Measurements from ENCODE around the gene FADS1. TPM values are rescaled to one million over a fixed set of nuclear protein-coding genes. Genes with fewer than 3 reads are reported as not detected.

FADS1 gene
- total and polyA plus RNA-seq, 4 experiments from 2014 or later, result 0.70 to 2.2 (median 1.2) TPM

- H3K27me3 ChIP-seq (ENCODE audit: insufficient read depth, low read length), result peaks cover 10% of the 10 kb centered on the region
- ChIA-PET POLR2A (ENCODE audit: partially characterized antibody) (interaction anchor here (1.3 to 4.1 kb wide), 4 partner anchors 11 to 150 kb away, joined by 6 to 28 read pairs (median 20); partner anchors contain the start of genes FADS2, FEN1 and TMEM258), CTCF (ENCODE audit: partially characterized antibody) (interaction anchor here (1.4 to 9.4 kb wide), 2 partner anchors 22 to 81 kb away, joined by 4 to 95 read pairs; partner anchors contain the start of genes FEN1 and TMEM258)
- Mint-ChIP-seq H3K27ac (peak overlapping the region in 2 of 7 donors; percentile 68 to 71), H3K4me1 (peaks cover 3 to 18% (median 7%) of the 10 kb centered on the region in 4 donors), H3K36me3 (peaks cover 0 to 4% of the 10 kb centered on the region in 2 donors), H3K27me3 (peaks cover 4 to 18% of the 10 kb centered on the region in 2 donors), H3K9me3 (no peaks in the 10 kb centered on the region), H3K4me3 (peak overlapping the region; percentile 71 to 86 (median 80))
- peaks cover 21% of the 10 kb centered on the region for H3K4me1 ChIP-seq (ENCODE audit: insufficient read depth, low read length)
- DNase-seq, result no peak
- no peak overlapping the region for H3K4me3 ChIP-seq (ENCODE audit: low read length in 2 of 2)
- no peaks in the 10 kb centered on the region for H3K9me3 ChIP-seq (ENCODE audit: control insufficient read depth in 1 of 2, low read length in 2 of 2)
- intact Hi-C loops (cut with micrococcal nuclease), result loop anchor here (2.0 to 5.0 kb wide), 2 partner anchors 25 to 75 kb away; partner anchors contain the start of genes FADS3, FEN1 and TMEM258
- no peaks in the 10 kb centered on the region for H3K36me3 ChIP-seq (ENCODE audit: insufficient read depth, low read length)
- no peak overlapping the region for H3K27ac ChIP-seq (ENCODE audit: low read depth, low read length)
Measured at GRCh38 chr11:61817471-61818202, 834 bp upstream of the FADS1 start.

GRCh38 chr11:61815790-61816735 is 740 bp downstream of the FADS1 start:
- Mint-ChIP-seq H3K4me3 (peak overlapping the region; percentile 84 to 97 (median 92)), H3K9me3 (no peaks in the 10 kb centered on the region), H3K4me1 (peaks cover 3 to 18% (median 7%) of the 10 kb centered on the region in 4 donors), H3K27me3 (peaks cover 4 to 19% of the 10 kb centered on the region in 2 donors), H3K36me3 (peaks cover 0 to 4% of the 10 kb centered on the region in 2 donors), H3K27ac (peak overlapping the region; percentile 5 to 96 (median 83))
- peaks cover 21% of the 10 kb centered on the region for H3K4me1 ChIP-seq (ENCODE audit: insufficient read depth, low read length)
- no peaks in the 10 kb centered on the region for H3K9me3 ChIP-seq (ENCODE audit: control insufficient read depth in 1 of 2, low read length in 2 of 2)
- H3K27me3 ChIP-seq (ENCODE audit: insufficient read depth, low read length), result peaks cover 10% of the 10 kb centered on the region
- no peaks in the 10 kb centered on the region for H3K36me3 ChIP-seq (ENCODE audit: insufficient read depth, low read length)
- peak; percentile 38 to 71 (median 58) for DNase-seq
- CTCF ChIA-PET (ENCODE audit: partially characterized antibody), result interaction anchor here (1.0 to 9.4 kb wide), 9 partner anchors 9 to 292 kb away, joined by 3 to 95 read pairs (median 8); partner anchors contain the start of genes FEN1 and TMEM258
- H3K4me3 ChIP-seq (ENCODE audit: low read length in 2 of 2), result peak overlapping the region; percentile 73 to 77
- POLR2A ChIA-PET (ENCODE audit: partially characterized antibody), result interaction anchor here (0.7 to 4.1 kb wide), 10 partner anchors 12 to 308 kb away, joined by 3 to 28 read pairs (median 12); partner anchors contain the start of genes FADS2, FEN1, FTH1 and INCENP
- intact Hi-C loops (cut with micrococcal nuclease), result loop anchor here (1.0 to 5.0 kb wide), 3 partner anchors 19 to 76 kb away; partner anchors contain the start of genes FADS3, FEN1 and TMEM258
- H3K27ac ChIP-seq (ENCODE audit: low read depth, low read length), result peak overlapping the region; percentile 34

GRCh38 chr11:61814958-61815789 is 1.6 kb downstream of the FADS1 start:
- H3K4me3 ChIP-seq (ENCODE audit: low read length in 2 of 2), result peak overlapping the region; percentile 73 to 77
- H3K36me3 Mint-ChIP-seq, result peaks cover 0 to 4% of the 10 kb centered on the region in 2 donors
- no peaks in the 10 kb centered on the region for H3K9me3 Mint-ChIP-seq

GRCh38 chr11:61814247-61814957 is 2.4 kb downstream of the FADS1 start:
- Mint-ChIP-seq H3K4me1 (peaks cover 3 to 18% (median 7%) of the 10 kb centered on the region in 4 donors), H3K4me3 (peak overlapping the region; percentile 81 to 97 (median 92)), H3K27me3 (peaks cover 4 to 19% of the 10 kb centered on the region in 2 donors), H3K9me3 (no peaks in the 10 kb centered on the region), H3K36me3 (peaks cover 0 to 4% of the 10 kb centered on the region in 2 donors), H3K27ac (peak overlapping the region in 2 of 7 donors; percentile 29 to 32)
- intact Hi-C loops (cut with micrococcal nuclease), result no loop called here
- no peaks in the 10 kb centered on the region for H3K9me3 ChIP-seq (ENCODE audit: control insufficient read depth in 1 of 2, low read length in 2 of 2)
- H3K27me3 ChIP-seq (ENCODE audit: insufficient read depth, low read length), result peaks cover 10% of the 10 kb centered on the region
- POLR2A ChIA-PET (ENCODE audit: partially characterized antibody), result interaction anchor here (0.6 to 4.1 kb wide), 10 partner anchors 10 to 267 kb away, joined by 3 to 28 read pairs (median 11); partner anchors contain the start of genes FADS2, FEN1, FTH1 and TMEM258
- peak in 1 of 5 donors; percentile 15 for DNase-seq
- peaks cover 21% of the 10 kb centered on the region for H3K4me1 ChIP-seq (ENCODE audit: insufficient read depth, low read length)
- peak overlapping the region in 1 of 2 donors; percentile 77 for H3K4me3 ChIP-seq (ENCODE audit: low read length in 2 of 2)
- no peak overlapping the region for H3K27ac ChIP-seq (ENCODE audit: low read depth, low read length)
- CTCF ChIA-PET (ENCODE audit: partially characterized antibody), result interaction anchor here (0.6 to 9.4 kb wide), 10 partner anchors 7 to 294 kb away, joined by 3 to 95 read pairs (median 9); partner anchors contain the start of genes FEN1 and TMEM258
- no peaks in the 10 kb centered on the region for H3K36me3 ChIP-seq (ENCODE audit: insufficient read depth, low read length)

More at GRCh38 chr11:61814958-61815789, 1.6 kb downstream of the FADS1 start:
- POLR2A ChIA-PET (ENCODE audit: partially characterized antibody), result interaction anchor here (0.6 to 4.1 kb wide), 11 partner anchors 11 to 309 kb away, joined by 3 to 28 read pairs (median 5); partner anchors contain the start of genes FADS2, FEN1, FTH1 and INCENP
- H3K9me3 ChIP-seq (ENCODE audit: control insufficient read depth in 1 of 2, low read length in 2 of 2), result no peaks in the 10 kb centered on the region
- peak in 3 of 5 donors; percentile 12 to 61 (median 45) for DNase-seq
- H3K36me3 ChIP-seq (ENCODE audit: insufficient read depth, low read length), result no peaks in the 10 kb centered on the region
- H3K27ac Mint-ChIP-seq, result peak overlapping the region in 6 of 7 donors; percentile 65 to 88 (median 76)
- H3K4me1 ChIP-seq (ENCODE audit: insufficient read depth, low read length), result peaks cover 21% of the 10 kb centered on the region
- CTCF ChIA-PET (ENCODE audit: partially characterized antibody), result interaction anchor here (1.0 to 9.4 kb wide), 11 partner anchors 8 to 293 kb away, joined by 3 to 95 read pairs (median 8); partner anchors contain the start of genes FEN1 and TMEM258
- H3K4me3 Mint-ChIP-seq, result peak overlapping the region; percentile 84 to 97 (median 92)
- intact Hi-C loops (cut with micrococcal nuclease), result loop anchor here (1.0 to 5.0 kb wide), 2 partner anchors 18 to 77 kb away; partner anchors contain the start of gene FADS3
- H3K27me3 Mint-ChIP-seq, result peaks cover 4 to 19% of the 10 kb centered on the region in 2 donors
- peaks cover 10% of the 10 kb centered on the region for H3K27me3 ChIP-seq (ENCODE audit: insufficient read depth, low read length)
- H3K27ac ChIP-seq (ENCODE audit: low read depth, low read length), result no peak overlapping the region
- H3K4me1 Mint-ChIP-seq, result peaks cover 3 to 18% (median 7%) of the 10 kb centered on the region in 4 donors

- CTCF ChIA-PET (ENCODE audit: partially characterized antibody), result interaction anchor here (1.1 to 9.4 kb wide), 4 partner anchors 8 to 269 kb away, joined by 3 to 95 read pairs (median 10); partner anchors contain the start of genes FEN1 and TMEM258
- Histone ChIP-seq H3K9me3 (ENCODE audit: control insufficient read depth in 1 of 2, low read length in 2 of 2) (no peaks in the 10 kb centered on the region), H3K36me3 (ENCODE audit: insufficient read depth, low read length) (no peaks in the 10 kb centered on the region), H3K27ac (ENCODE audit: low read depth, low read length) (no peak overlapping the region), H3K4me3 (ENCODE audit: low read length in 2 of 2) (no peak overlapping the region), H3K27me3 (ENCODE audit: insufficient read depth, low read length) (peaks cover 10% of the 10 kb centered on the region), H3K4me1 (ENCODE audit: insufficient read depth, low read length) (peaks cover 21% of the 10 kb centered on the region)
- H3K4me3 Mint-ChIP-seq, result peak overlapping the region in 1 of 8 donors; percentile 39
- POLR2A ChIA-PET (ENCODE audit: partially characterized antibody), result interaction anchor here (0.8 kb wide), 1 partner anchor 81 kb away, joined by 3 read pairs; no protein-coding TSS in a partner anchor
- H3K27me3 Mint-ChIP-seq, result peaks cover 4 to 19% of the 10 kb centered on the region in 2 donors
- H3K4me1 Mint-ChIP-seq, result peaks cover 3 to 18% (median 7%) of the 10 kb centered on the region in 4 donors
- no peak for DNase-seq
- peak overlapping the region in 1 of 7 donors; percentile 61 for H3K27ac Mint-ChIP-seq
- peaks cover 0 to 4% of the 10 kb centered on the region in 2 donors for H3K36me3 Mint-ChIP-seq
- H3K9me3 Mint-ChIP-seq, result no peaks in the 10 kb centered on the region
- intact Hi-C loops (cut with micrococcal nuclease), result no loop called here
Measured at GRCh38 chr11:61812736-61813411, 3.9 kb downstream of the FADS1 start.

All from CD4-positive, alpha-beta memory T cell (primary cell).